ENCODE measurements around the gene ACHE.

The ACHE gene

DNA sequence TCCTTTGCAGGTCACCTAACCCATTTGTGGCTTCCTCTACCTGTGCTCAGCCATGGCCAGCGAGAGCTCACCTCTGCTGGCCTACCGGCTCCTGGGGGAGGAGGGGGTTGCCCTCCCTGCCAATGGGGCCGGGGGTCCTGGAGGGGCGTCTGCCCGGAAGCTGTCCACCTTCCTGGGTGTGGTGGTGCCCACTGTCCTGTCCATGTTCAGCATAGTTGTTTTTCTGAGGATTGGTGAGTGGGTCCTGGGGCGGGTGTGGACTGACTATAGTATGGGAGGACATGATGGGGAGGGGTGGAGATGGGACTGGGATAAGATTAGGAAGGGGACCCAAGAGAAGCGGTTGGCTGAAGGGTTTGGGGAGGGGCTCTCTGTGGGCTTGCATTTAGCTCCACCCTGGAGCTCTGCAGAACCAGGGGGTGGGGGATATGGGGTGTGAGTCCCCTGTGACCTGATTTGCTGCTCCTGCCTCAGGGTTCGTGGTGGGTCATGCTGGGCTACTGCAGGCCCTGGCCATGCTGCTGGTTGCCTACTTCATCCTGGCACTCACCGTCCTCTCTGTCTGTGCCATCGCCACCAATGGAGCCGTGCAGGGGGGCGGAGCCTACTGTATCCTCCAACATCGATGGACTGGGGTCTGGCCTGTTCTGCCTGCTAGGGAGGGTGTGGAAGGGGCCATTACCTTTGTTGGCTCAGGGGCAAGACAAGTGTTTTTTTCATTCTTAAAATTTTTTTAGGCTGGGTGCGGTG lies 41.4 kb downstream of the ACHE start:
- no peak for FAIRE-seq
- TF ChIP-seq SPI1 (IDR thresholded peaks at IDR 0.05; ENCODE audit: low read depth, low read length) (no peak), POLR2AphosphoS5 (IDR thresholded peaks at IDR 0.05; ENCODE audit: low read depth, low read length) (no peak), POLR2A (IDR thresholded peaks at IDR 0.05; ENCODE audit: low read depth, low read length) (no peak), POU2F2 (IDR thresholded peaks at IDR 0.05; ENCODE audit: low read depth, low read length) (no peak), TAF1 (IDR thresholded peaks at IDR 0.05; ENCODE audit: low read depth, low read length) (no peak), PAX5 (IDR thresholded peaks at IDR 0.05; ENCODE audit: insufficient read depth, low read length, severe bottlenecking) (no peak)
- DNase-seq (ENCODE audit: insufficient read length, low spot score), result no peak

DNA sequence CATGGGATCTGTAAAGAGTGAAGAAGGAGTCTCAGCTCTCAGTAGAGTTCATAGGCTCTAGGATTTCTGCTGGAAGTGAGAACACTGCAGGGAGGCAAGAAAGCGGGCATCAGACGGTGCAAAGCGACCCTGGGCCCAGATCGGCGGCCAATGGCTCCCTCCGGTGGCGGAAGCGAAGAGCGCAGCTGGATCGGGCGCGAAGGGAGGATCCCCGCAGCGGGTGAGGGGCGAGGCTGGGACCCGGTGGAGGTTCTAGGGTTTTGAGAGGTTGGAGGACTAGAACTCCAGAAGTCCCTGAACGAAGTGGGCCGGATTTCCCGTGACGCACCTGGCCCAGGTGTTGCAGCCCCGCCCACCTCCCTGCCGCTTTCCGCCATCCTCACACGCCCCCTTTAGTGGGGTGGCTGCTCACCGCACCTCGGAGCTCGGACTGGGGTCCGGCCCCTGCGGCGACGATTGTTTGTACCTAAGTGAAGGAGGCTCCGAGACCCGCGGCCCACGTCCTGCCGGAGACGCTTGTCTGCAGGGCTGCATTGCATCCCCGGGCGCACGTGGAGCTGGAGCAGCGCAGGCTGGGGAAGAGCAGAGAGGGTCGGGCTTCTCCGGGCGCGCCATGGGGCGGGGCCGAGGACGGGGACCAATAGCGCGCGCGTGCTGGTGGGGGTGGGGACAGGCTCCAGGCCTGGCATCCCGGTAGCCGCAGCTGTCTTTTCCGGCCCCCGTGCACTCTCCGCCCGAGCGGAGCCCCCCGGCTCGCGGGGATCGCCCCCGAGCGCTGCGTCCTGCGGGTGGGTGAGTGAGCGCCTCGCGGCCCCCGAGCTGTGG lies 43.4 kb downstream of the ACHE start, which contains the start of gene SLC12A9:
SLC12A9 (plus strand) TSS at position 666 of the 825 bp plus-strand sequence. CDS start 1,485 bp downstream, outside the sequence.
- DNase-seq (ENCODE audit: insufficient read length, low spot score) (peak; percentile 98), FAIRE-seq (peak; percentile 96)
- TF ChIP-seq POU2F2 (IDR thresholded peaks at IDR 0.05; ENCODE audit: low read depth, low read length), result no peak
- no peak for TF ChIP-seq PAX5 (IDR thresholded peaks at IDR 0.05; ENCODE audit: insufficient read depth, low read length, severe bottlenecking)
- no peak for TF ChIP-seq TAF1 (IDR thresholded peaks at IDR 0.05; ENCODE audit: low read depth, low read length)
- no peak for TF ChIP-seq POLR2A (IDR thresholded peaks at IDR 0.05; ENCODE audit: low read depth, low read length)
- TF ChIP-seq SPI1 (IDR thresholded peaks at IDR 0.05; ENCODE audit: low read depth, low read length), result no peak
- no peak for TF ChIP-seq POLR2AphosphoS5 (IDR thresholded peaks at IDR 0.05; ENCODE audit: low read depth, low read length)

DNA sequence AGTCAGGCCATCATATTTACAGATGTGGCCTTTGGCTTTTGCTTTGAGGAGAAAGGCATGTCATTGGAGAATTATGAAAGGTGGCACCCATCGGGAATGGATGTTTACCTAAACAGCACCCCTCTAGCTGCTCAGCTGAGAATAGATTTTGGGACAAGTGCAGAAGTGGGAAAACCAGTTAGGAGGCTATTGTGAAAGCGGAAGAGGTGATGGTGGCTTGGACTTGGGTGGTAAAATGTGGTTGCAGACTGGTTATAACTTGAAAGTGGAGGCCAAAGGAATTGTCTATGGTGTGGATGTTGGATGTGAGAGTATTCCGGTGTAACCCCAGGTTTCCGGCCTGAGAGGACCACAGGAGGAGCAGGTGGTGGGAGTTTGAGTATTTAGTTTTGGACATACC lies 48.3 kb downstream of the ACHE start:
- DNase-seq (ENCODE audit: insufficient read length, low spot score), result no peak
- TF ChIP-seq POLR2AphosphoS5 (IDR thresholded peaks at IDR 0.05; ENCODE audit: low read depth, low read length) (no peak), POU2F2 (IDR thresholded peaks at IDR 0.05; ENCODE audit: low read depth, low read length) (no peak), PAX5 (IDR thresholded peaks at IDR 0.05; ENCODE audit: insufficient read depth, low read length, severe bottlenecking) (no peak), SPI1 (IDR thresholded peaks at IDR 0.05; ENCODE audit: low read depth, low read length) (no peak), TAF1 (IDR thresholded peaks at IDR 0.05; ENCODE audit: low read depth, low read length) (no peak), POLR2A (IDR thresholded peaks at IDR 0.05; ENCODE audit: low read depth, low read length) (no peak)
- FAIRE-seq, result no peak

DNA sequence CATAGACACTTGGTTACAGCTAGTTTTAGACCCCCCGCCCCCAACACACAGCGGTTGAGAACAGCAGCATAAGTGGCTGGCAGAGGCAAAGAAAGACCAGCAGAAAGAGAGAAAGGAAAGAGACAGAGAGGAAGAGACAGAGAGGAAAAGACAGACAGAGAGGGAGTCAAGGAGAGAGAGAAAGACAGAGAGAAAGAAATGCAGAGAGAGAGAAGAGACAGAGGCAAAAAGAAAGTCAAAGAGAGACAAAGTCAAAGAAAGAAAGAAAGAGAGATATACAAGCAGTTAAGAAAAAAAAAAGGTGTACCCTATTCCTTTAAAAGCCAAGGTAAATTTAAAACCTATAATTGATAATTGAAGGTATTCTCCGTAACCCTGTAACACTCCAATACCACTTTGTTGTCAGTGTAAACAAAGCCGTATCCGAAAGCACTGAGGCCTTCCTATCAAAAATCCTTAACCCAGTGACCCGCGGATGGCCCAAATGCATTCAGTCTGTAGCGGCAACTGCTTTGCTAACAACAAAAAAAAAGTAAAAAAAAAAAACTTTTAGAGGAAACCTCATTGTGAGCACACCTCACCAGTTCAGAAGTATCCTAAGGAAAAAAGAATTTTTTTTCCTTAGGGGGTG lies 55.1 kb downstream of the ACHE start:
- no peak for FAIRE-seq
- no peak for DNase-seq (ENCODE audit: insufficient read length, low spot score)
- TF ChIP-seq SPI1 (IDR thresholded peaks at IDR 0.05; ENCODE audit: low read depth, low read length), result no peak
